ENCODE measurements around the gene BTN2A1.
A peak's percentile ranks its signal among the peaks of the same experiment; 100 is the strongest.

- no peak; a peak in 1 of 4 replicates for TF ChIP-seq EP300 (IDR thresholded peaks at IDR 0.05; ENCODE audit: borderline replicate concordance in 1 of 2, control insufficient read depth in 1 of 2, low read depth in 2 of 2, low read length in 2 of 2)
- TF ChIP-seq REST (IDR thresholded peaks at IDR 0.05; ENCODE audit: low read depth, low read length), result no peak
- peak; percentile 85 for TF ChIP-seq POLR2AphosphoS2 (IDR thresholded peaks at IDR 0.05; ENCODE audit: low read depth, low read length)
- no peak; the same call in 1 of the 2 replicates for TF ChIP-seq MAX (IDR thresholded peaks at IDR 0.05; ENCODE audit: low read depth, low read length)
- TF ChIP-seq CHD2 (IDR thresholded peaks at IDR 0.05; ENCODE audit: borderline replicate concordance, low read depth, low read length), result 0 out of 2 replicates have a peak, but pooled peaks have one; percentile 8
- no peak for TF ChIP-seq BMI1 (IDR thresholded peaks at IDR 0.05; ENCODE audit: borderline replicate concordance)
- TF ChIP-seq CTCF (IDR thresholded peaks at IDR 0.05 in 2 of 3, conservative IDR thresholded peaks at IDR 0.05 in 1 of 3; ENCODE audit: control insufficient read depth in 2 of 3, extremely low read depth in 1 of 3, insufficient read depth in 1 of 3, low read depth in 3 of 3, low read length in 3 of 3), result no peak
- TF ChIP-seq CEBPZ (IDR thresholded peaks at IDR 0.05; ENCODE audit: low read depth, low read length), result no peak
- peak; percentile 87 for TF ChIP-seq POLR2A (IDR thresholded peaks at IDR 0.05; ENCODE audit: low read depth, low read length)
- no peak; the same call in 1 of the 2 replicates for TF ChIP-seq JUNB (IDR thresholded peaks at IDR 0.05)
- TF ChIP-seq BHLHE40 (IDR thresholded peaks at IDR 0.05; ENCODE audit: borderline replicate concordance in 1 of 2, low read depth in 2 of 2, low read length in 1 of 2), result peak; percentile 22 to 53; a peak in 2 of 4 replicates
Measured at GRCh38 chr6:26473758-26474438, 16.1 kb downstream of the BTN2A1 start.

All from GM12878 (cell line).